HG02642 (cell line): Measurements from ENCODE around the gene BLNK.
A peak's percentile ranks its signal among the peaks of the same experiment; 100 is the strongest.
"Not testable (repeated sequence)": the region's sequence is repeated elsewhere in the genome, so short reads cannot be mapped to it uniquely, and the experiment has no call there.

ENCODE experiments used
- ATAC-seq: cut with Tn5 transposase; IDR thresholded peaks from one replicate; pipeline ENCODE4 v1.9.1; 2021; ENCODE audit warnings: mild to moderate bottlenecking; ENCODE audit not compliant: unreplicated experiment, poor library complexity

BLNK gene

GRCh38 chr10:96271016-96271815 is at the start of gene BLNK:
Gene BLNK, minus strand, starts transcription at chr10:96271569. Its CDS starts 171 bp downstream, at chr10:96271398.
- peak; percentile 67 for ATAC-seq

- no peak for ATAC-seq
Observed at GRCh38 chr10:96319754-96320474, 48.5 kb upstream of the BLNK start.

DNA sequence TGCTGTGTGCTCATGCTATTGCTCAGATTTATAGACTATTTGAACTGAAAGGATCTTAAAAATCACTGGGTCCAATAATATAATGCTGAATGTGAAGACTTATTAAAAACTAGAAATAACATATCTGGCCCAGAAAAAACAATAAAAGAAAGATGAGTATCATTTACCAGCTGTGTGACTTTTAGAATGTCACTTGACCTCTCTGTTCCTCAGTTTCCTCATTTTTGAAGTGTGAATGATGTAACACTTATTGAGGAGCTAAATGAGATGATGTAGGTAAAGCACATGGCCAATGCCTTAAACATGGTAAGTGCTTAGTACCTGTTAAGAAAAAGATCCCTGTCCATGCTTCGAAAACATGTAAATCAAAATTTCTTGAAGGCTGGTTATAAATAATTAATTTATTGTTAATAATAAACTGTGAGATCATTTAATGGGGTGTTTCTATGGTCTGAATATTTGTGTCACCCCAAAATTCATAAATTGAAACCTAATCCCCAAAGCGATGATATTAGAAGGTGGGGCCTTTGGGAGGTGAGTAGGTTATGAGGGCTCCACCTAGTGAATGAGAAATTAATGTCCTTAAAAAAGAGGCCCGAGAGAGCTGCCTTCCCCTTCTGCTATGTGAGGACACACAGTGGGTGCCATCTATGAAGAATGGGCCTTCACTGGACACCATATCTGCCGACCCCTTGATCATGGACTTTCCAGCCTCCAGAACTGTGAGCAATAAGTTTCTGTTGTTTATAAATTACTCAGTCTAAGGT is 45.9 kb upstream of the BLNK start:
- ATAC-seq: no peak

GRCh38 chr10:96313344-96313743 is 42.0 kb upstream of the BLNK start:
- no peak for ATAC-seq

DNA sequence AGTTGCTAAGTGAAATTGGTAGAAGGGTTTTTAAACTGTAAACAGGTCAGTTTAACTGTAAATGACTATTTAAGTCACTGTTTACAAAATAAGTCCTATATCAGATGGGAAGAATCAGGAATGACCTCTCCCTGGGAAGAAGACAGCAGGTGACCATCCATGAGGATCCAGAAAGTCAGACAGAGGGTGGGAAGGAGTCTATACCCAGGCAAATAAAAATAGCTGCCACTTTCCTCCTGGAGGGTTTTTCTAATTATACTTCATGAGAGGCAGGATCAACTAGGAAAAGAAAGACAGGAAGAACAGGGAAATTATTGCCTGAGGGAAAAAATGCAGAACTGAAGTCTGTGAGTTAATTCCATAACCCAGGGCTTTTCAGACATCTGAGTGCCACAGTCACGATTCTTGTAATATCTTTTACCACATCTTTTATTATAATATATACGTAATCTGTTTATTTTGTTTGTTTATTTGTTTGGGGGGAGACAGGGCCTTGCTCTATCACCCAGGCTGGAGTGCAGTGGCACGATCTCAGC is 39.9 kb upstream of the BLNK start:
- no peak for ATAC-seq

DNA sequence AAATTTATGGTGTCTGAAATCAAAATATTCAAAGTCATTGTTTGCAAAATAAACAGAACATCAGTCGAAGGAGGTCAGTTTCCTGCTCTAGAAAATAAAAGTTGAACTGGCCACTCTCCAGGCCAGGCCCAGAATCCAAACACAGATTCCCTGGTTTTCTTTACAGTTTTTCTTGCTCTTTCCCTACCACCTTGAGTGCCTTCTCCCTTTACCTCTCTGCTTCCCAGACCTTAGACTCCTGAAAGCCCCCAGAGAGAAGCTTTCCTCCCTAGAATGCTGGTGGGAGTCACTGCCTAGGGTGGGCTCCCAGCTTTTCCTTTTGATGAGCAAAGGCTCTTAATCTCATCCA is 38.9 kb upstream of the BLNK start:
- ATAC-seq: no peak

DNA sequence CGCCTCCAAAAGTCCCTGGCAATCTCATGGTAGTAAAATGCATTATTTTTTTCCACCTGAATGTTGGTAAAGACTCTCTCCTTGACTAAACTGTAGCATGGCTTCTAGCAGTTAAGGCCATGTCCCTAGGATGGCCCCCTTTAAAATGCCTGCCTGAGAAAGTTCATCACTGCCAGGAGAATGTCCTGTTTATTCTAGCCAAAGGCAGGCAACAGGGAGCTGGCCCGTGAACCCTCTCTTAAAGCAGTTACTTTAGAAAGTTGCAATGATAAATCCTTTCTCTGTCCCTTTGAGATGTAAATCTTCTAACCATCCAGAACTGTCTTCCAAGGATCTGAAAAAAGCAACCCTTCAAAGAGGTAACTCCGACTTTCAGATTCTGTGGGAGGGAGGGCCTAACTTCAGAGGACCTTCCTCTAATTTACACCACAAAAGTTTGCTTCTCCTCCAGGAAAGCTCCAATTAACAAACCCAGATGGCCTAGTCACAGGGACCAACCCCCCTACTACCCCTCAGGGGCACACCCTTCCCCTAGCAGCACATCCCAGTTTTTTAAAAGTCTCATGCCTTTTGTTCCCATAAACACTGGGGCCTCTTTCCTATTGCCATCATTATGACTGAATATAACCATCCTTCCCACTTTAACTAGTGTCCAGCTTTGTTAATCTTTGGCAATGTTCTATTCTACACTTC is 38.4 kb upstream of the BLNK start:
- ATAC-seq: no peak

DNA sequence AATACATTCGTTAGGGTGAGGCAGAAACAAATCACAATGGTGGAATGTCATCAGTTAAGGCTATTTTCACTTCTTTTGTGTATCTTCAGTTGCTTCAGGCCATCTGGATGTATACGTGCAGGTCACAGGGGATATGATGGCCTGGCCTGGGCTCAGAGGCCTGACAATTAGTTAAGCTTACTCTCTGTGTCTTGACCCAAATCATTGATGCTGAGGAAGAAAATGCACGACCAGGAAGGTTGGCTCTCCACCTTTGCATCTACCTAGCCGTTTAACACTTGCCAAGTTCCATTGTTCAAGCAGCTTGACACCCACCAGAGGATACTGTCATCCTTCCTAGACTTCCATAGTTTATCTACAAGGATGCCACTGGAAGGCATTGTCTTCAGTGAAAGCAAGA is 37.5 kb upstream of the BLNK start:
- not testable (repeated sequence) for ATAC-seq

GRCh38 chr10:96306516-96306915 is 35.1 kb upstream of the BLNK start:
- ATAC-seq: peak; percentile 64

- ATAC-seq: no peak
Observed at GRCh38 chr10:96305019-96305418, 33.6 kb upstream of the BLNK start.

GRCh38 chr10:96304230-96304629 is 32.9 kb upstream of the BLNK start, which contains the start of gene DNTT:
Gene DNTT, plus strand, starts transcription at chr10:96304434. Its CDS starts 64 bp downstream, at chr10:96304498.
- no peak for ATAC-seq

DNA sequence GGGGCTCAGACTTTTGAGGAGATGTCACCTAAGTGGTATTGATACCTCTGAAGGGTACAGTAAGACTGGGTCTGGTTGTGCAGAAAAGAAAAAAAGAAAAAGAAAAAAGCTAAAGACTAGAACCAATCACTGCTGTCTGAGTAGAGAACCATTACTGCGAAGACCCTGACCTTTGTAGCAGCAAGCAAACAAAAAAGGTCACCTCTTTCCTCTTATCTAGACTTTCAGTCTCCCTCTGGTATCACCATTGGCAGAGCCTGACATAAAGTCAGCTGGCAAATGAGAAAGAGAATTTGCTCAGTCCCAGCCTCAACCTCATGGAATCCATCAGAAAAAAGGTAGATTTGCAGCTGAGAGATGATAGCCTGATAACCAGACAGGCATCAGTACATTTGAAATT is 30.2 kb upstream of the BLNK start:
- ATAC-seq: no peak

DNA sequence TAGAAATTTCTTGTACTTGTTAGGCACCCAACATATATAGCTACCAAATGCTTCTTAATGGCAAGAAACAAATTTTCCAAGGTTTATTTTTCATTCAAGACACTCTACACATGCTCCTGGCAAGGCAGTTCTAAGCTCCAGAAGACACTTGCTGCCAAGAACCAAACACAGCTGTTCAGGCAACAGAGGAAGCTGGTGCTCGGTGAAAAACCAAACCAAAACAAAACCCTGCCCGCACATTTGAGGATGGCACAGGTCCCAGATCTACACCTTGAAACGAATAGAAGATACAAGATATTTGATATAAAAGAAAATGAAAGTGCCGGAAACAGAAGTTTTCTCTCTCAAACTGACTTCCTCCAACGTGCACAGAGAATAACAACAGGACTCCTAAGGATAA is 28.0 kb upstream of the BLNK start:
- ATAC-seq: no peak

- ATAC-seq: no peak
Observed at GRCh38 chr10:96298362-96298761, 27.0 kb upstream of the BLNK start.

DNA sequence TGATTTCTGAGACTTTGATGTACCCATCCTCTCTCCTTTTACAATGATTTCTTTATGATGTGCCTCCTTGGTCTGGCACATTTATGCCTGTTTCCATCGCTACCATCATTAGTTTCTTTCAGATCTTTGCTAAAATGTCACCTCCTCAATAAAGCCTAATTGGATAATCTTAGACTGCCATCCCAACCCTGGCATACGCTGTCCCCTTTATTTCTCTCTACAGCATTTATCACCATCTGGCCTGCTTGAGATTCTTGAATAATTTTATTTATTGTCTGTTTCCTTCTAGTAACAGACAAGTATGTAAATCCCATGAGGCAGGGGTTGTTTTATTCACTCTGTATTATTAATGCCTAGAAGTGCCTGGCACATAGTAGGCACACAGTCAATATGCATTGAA is 26.1 kb upstream of the BLNK start:
- no peak for ATAC-seq

GRCh38 chr10:96295475-96295874 is 24.1 kb upstream of the BLNK start:
- ATAC-seq: no peak

DNA sequence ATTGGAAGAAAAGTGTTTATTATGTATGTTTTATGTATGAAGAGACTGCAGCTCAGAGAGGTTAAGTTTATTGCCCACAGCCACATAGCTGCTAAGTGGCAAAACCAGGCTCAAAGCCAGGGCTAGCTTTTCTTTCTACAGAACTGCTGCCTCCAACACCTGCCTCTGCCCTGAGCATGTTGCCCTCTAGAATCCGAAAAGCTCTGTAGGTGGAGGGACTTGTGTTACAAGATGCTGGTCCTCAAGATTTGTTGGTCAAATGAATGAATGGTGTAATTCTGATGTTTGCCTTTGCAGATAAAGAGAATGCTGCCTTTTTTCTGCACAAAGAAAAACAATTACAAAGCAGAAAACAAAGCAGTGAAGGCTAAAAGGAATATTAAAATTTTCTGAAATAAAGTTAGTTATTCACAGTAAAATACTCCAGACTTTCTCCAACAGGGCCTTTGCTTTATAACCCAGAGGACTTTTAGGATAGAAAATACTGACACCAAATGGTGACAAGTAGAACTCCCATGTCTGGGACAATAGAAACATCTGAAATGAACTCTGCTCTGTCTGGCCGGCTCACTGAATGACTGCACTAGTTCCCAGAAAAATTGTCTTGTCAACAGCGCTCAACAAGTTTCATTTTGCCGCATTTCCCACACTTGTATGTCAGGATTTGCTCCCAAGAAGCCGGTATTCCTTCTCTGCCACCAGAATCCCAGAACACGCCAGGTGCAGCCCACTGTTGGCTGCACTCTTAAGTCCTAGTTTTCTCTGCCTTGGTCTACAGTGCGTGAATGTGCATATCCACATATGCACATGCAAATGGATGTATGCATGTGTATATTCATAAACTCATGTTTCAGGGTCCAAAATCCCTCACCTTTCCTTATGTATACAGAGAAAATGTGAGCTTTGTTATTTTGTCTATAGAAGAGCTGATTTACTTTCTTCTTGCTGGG is 21.9 kb upstream of the BLNK start:
- ATAC-seq: no peak

GRCh38 chr10:96290368-96291133 is 19.2 kb upstream of the BLNK start:
- ATAC-seq: peak; percentile 36
